Endothelial cell of umbilical vein (primary cell): ENCODE results near the gene CLINT1. TPM values are rescaled to one million over a fixed set of nuclear protein-coding genes. Genes with fewer than 3 reads are reported as not detected.

Source experiments
- BruUV-seq: library from RNA; stranded (reverse); fragments of 400-500 nt; replicated peaks from 2 replicates; lab custom pipeline; 2021; lab: Mats Ljungman, UMichigan
- CTCF ChIA-PET: fragments of 300-600, 350-600 bp; sonication (Branson Sonifier 250); formaldehyde crosslinking; loops from one replicate; lab custom pipeline; 2021; ENCODE audit warnings: antibody characterized with exemption, inconsistent platforms; lab: Charles Lee
- POLR2A ChIA-PET: fragments of 300-600, 350-600 bp; sonication (Branson Sonifier 250); formaldehyde crosslinking; loops from one replicate; lab custom pipeline; 2021; ENCODE audit warnings: antibody characterized with exemption, inconsistent platforms; lab: Charles Lee
- DNase-seq: peaks from one replicate; pipeline ENCODE4 v3.0.0-alpha.2; 2011; ENCODE audit warnings: low read depth, low spot score
- FAIRE-seq: peaks from 2 replicates; lab custom pipeline; 2011; peaks lifted over from hg19 to GRCh38; lab: Jason Lieb, UNC
- H2AFZ ChIP-seq: 2 replicates; pipeline ENCODE4 v1.6.0; 2012; ENCODE audit warnings: low read depth, low read length, control low read depth, inconsistent platforms
- H3K27ac ChIP-seq: 2 replicates; pipeline ENCODE4 v1.5.1; 2011; ENCODE audit warnings: low read depth, mild to moderate bottlenecking, control low read depth, low read length, moderate library complexity; ENCODE audit not compliant: insufficient read depth
- H3K27me3 ChIP-seq, 2 experiments: 2 replicates each; pipeline versions ENCODE4 v1.6.0 to v1.6.1; 2011; ENCODE audit warnings: low read length in 2 of 2, mixed read lengths in 1 of 2; ENCODE audit not compliant: control insufficient read depth in 2 of 2, insufficient read depth in 2 of 2
- H3K36me3 ChIP-seq, 2 experiments: 2 replicates in 1 of 2; 3 replicates in 1 of 2; pipeline ENCODE4 v1.5.1; 2011; ENCODE audit warnings: low read length in 2 of 2, mild to moderate bottlenecking in 1 of 2, moderate library complexity in 1 of 2; ENCODE audit not compliant: control insufficient read depth in 2 of 2, insufficient read depth in 2 of 2; ENCODE audit errors: extremely low read depth in 1 of 2
- H3K4me1 ChIP-seq: 3 replicates; pipeline ENCODE4 v1.5.1; 2011; ENCODE audit warnings: mild to moderate bottlenecking, low read length; ENCODE audit not compliant: control insufficient read depth, insufficient read depth; ENCODE audit errors: extremely low read depth
- H3K4me2 ChIP-seq: 2 replicates; pipeline ENCODE4 v1.6.1; 2011; ENCODE audit warnings: low read length, control low read depth, mixed read lengths; ENCODE audit not compliant: insufficient read depth
- H3K4me3 ChIP-seq, 3 experiments: fragments of 200-600 bp in 1 of 3; sonication (generic), shearing (Covaris generic) in 1 of 3; replicated peaks in 1 of 3; 2 replicates each; pipeline ENCODE4 v1.5.1; 2011 to 2016; ENCODE audit warnings: control low read depth in 3 of 3, low read length in 3 of 3, mild to moderate bottlenecking in 2 of 3, inconsistent platforms in 1 of 3, low read depth in 1 of 3, moderate library complexity in 1 of 3; ENCODE audit not compliant: insufficient read depth in 1 of 3
- H3K79me2 ChIP-seq: 2 replicates; pipeline ENCODE4 v1.6.0; 2012; ENCODE audit warnings: low read length, inconsistent platforms; ENCODE audit not compliant: control insufficient read depth, insufficient read depth
- H3K9ac ChIP-seq: replicated peaks from 2 replicates; pipeline ENCODE3; 2011; ENCODE audit warnings: low read length, control low read depth; ENCODE audit not compliant: insufficient read depth; ENCODE audit errors: extremely low read depth
- H3K9me1 ChIP-seq: replicated peaks from 3 replicates; pipeline ENCODE4 v1.6.0; 2011; ENCODE audit warnings: mild to moderate bottlenecking, low read length; ENCODE audit not compliant: control insufficient read depth, insufficient read depth; ENCODE audit errors: extremely low read depth
- H3K9me3 ChIP-seq: replicated peaks from 2 replicates; pipeline ENCODE4 v1.5.1; 2012; ENCODE audit warnings: low read length, inconsistent platforms; ENCODE audit not compliant: control insufficient read depth, insufficient read depth
- H4K20me1 ChIP-seq: replicated peaks from 2 replicates; pipeline ENCODE3; 2011; ENCODE audit warnings: mild to moderate bottlenecking, low read length; ENCODE audit not compliant: control insufficient read depth, insufficient read depth; ENCODE audit errors: extremely low read depth
- EZH2 ChIP-seq: IDR thresholded peaks from 2 replicates; pipeline ENCODE4 v1.6.1; 2012; ENCODE audit warnings: borderline replicate concordance, low read depth, mild to moderate bottlenecking, moderate library complexity, low read length, inconsistent platforms; ENCODE audit not compliant: severe bottlenecking
- FOS ChIP-seq: IDR thresholded peaks from 2 replicates; pipeline ENCODE4 v1.6.1; 2011; ENCODE audit warnings: mild to moderate bottlenecking, low read length, moderate library complexity, borderline replicate concordance; ENCODE audit not compliant: insufficient read depth
- GATA2 ChIP-seq: IDR thresholded peaks from 2 replicates; pipeline ENCODE4 v1.7.0; 2011; ENCODE audit warnings: low read depth, mild to moderate bottlenecking, moderate library complexity, mixed read lengths, low read length; ENCODE audit not compliant: insufficient read length, insufficient read depth
- JUN ChIP-seq: IDR thresholded peaks from 2 replicates; pipeline ENCODE4 v1.6.1; 2011; ENCODE audit warnings: borderline replicate concordance, low read depth; ENCODE audit not compliant: insufficient read length, insufficient read depth
- MYC ChIP-seq: IDR thresholded peaks from one replicate; pipeline ENCODE4 v1.6.1; 2011; ENCODE audit warnings: mild to moderate bottlenecking, low read depth, low read length
- POLR2A ChIP-seq: IDR thresholded peaks from 2 replicates; pipeline ENCODE4 v1.6.1; 2012; ENCODE audit warnings: low read depth, mild to moderate bottlenecking, control low read depth, low read length
- POLR2AphosphoS5 ChIP-seq: IDR thresholded peaks from 2 replicates; pipeline ENCODE4 v1.6.1; 2012; ENCODE audit warnings: low read depth, mild to moderate bottlenecking, control low read depth, low read length, moderate library complexity; ENCODE audit not compliant: insufficient read depth
- dilution Hi-C: fragments of 300-500 bp; cut with MboI; formaldehyde crosslinking; loops from one replicate; pipeline ENCODE4 v1.15.0; 2019; ENCODE audit warnings: low sequenced_read_pairs; ENCODE audit not compliant: extremely low pct_ligation_motif_present
- intact Hi-C: fragments of 100-400 bp; cut with micrococcal nuclease; formaldehyde crosslinking; loops from one replicate; pipeline ENCODE4 v1.10.0; 2022
- polyA plus RNA-seq, 4 experiments: library from polyadenylated mRNA; depleted of rRNA in 3 of 4; stranded (reverse) in 3 of 4; unstranded in 1 of 4; fragments of >200 nt; gene quantifications; 2 replicates each; pipeline versions ENCODE4 v1.2.1 to v1.2.3, GENCODE V29; 2011 to 2012; ENCODE audit warnings: missing spikeins in 1 of 4
- total RNA-seq: library from RNA; stranded (reverse); gene quantifications from 2 replicates; pipeline ENCODE4 v1.2.3, GENCODE V29; 2021
- TF ChIP-seq, protein P1 (sequence below): IDR thresholded peaks from 2 replicates; pipeline ENCODE4 v1.6.1; 2011; ENCODE audit not compliant: insufficient read depth, insufficient read length
- TF ChIP-seq, protein P2 (sequence below), 2 donors: IDR thresholded peaks; 1 replicate in 1 of 2; 2 replicates in 1 of 2; pipeline ENCODE4 v1.5.1; 2011; ENCODE audit warnings: low read length in 2 of 2, mild to moderate bottlenecking in 2 of 2, moderate library complexity in 2 of 2, control low read depth in 1 of 2, inconsistent platforms in 1 of 2, low read depth in 1 of 2; ENCODE audit not compliant: insufficient read depth in 1 of 2; ENCODE audit errors: extremely low read depth in 1 of 2

CLINT1 gene
- total and polyA plus RNA-seq, 2 donors (not counting 3 experiments of a cell fraction or from before 2014, with no cell fraction given), result 76.6 to 158 TPM

DNA sequence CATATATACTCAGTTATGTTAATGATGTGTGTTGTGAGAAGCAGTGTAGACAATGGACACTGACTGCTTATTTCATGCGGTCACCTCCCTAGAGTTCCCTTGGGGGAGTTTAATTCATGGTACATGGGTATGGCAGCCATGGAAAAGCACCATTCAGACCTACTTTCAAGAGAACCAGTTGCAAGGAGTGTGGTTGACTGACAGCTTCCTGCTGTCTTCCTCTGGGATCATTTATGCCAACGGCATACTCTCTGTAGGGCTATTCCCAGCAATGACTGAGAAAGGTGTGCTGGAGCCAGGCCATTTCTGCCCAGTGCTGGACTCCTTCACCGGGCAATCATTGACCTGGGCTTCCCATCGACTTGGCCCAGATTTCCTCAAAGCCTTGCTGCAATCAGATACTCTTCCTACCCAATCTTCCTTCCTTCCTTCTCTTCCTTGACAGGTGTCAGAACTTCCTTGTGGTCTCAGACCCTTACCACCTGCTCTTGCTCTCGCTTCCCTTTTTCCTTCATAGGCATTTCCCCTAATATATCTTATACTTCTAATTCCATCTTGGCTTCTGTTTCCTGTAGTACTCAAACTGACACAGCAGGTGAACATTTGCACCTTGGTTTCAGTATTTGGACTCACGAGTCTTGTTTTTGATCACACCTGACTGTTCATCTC lies 3.4 kb upstream of the CLINT1 start:
- FAIRE-seq (no peak), DNase-seq (no peak)
- ChIA-PET CTCF (interaction anchor here (0.8 to 1.6 kb wide), 2 partner anchors 87 to 1244 kb away, joined by 4 to 7 read pairs; no protein-coding TSS in a partner anchor), POLR2A (no interaction called here)
- Histone ChIP-seq H3K27ac (no peak overlapping the region), H3K4me3 (no peak overlapping the region), H3K9ac (no peak overlapping the region), H2AFZ (no peak overlapping the region), H3K27me3 (no peaks in the 10 kb centered on the region), H3K4me2 (no peak overlapping the region), H3K9me1 (no peaks in the 10 kb centered on the region), H3K79me2 (peaks cover 16% of the 10 kb centered on the region), H3K4me1 (peaks cover 7% of the 10 kb centered on the region), H3K36me3 (no peaks in the 10 kb centered on the region), H4K20me1 (peaks cover 6% of the 10 kb centered on the region), H3K9me3 (no peaks in the 10 kb centered on the region)
- intact Hi-C loops, result no loop called here
- BruUV-seq, result no TSS peak
- dilution Hi-C loops, result no loop called here
- TF ChIP-seq, protein P1, sequence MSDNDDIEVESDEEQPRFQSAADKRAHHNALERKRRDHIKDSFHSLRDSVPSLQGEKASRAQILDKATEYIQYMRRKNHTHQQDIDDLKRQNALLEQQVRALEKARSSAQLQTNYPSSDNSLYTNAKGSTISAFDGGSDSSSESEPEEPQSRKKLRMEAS, result no peak
- no peak for TF ChIP-seq POLR2A
- TF ChIP-seq POLR2AphosphoS5, result no peak
- TF ChIP-seq FOS, result no peak
- TF ChIP-seq GATA2, result no peak
- no peak for TF ChIP-seq EZH2
- no peak for TF ChIP-seq JUN
- no peak for TF ChIP-seq MYC
- TF ChIP-seq, protein P2, sequence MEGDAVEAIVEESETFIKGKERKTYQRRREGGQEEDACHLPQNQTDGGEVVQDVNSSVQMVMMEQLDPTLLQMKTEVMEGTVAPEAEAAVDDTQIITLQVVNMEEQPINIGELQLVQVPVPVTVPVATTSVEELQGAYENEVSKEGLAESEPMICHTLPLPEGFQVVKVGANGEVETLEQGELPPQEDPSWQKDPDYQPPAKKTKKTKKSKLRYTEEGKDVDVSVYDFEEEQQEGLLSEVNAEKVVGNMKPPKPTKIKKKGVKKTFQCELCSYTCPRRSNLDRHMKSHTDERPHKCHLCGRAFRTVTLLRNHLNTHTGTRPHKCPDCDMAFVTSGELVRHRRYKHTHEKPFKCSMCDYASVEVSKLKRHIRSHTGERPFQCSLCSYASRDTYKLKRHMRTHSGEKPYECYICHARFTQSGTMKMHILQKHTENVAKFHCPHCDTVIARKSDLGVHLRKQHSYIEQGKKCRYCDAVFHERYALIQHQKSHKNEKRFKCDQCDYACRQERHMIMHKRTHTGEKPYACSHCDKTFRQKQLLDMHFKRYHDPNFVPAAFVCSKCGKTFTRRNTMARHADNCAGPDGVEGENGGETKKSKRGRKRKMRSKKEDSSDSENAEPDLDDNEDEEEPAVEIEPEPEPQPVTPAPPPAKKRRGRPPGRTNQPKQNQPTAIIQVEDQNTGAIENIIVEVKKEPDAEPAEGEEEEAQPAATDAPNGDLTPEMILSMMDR (IDR thresholded peaks at IDR 0.05; ENCODE audit: extremely low read depth in 1 of 2, insufficient read depth in 1 of 2, low read depth in 1 of 2, low read length in 2 of 2), result no peak
